Right lobe of liver (tissue), 4 donors: Measurements from ENCODE around the gene CCDC190.

Source experiments
- CTCF ChIP-seq, 4 donors: fragments of 200-600 bp in 3 of 4; fragments of 450-650 bp in 1 of 4; IDR thresholded peaks; one replicate each; pipeline versions ENCODE4 v1.5.1 to v1.8.0; 2016 to 2022; ENCODE audit warnings: antibody characterized with exemption in 4 of 4, mild to moderate bottlenecking in 2 of 4
- POLR2A ChIP-seq: fragments of 450-650 bp; IDR thresholded peaks from one replicate; pipeline ENCODE4 v1.6.1; 2017; ENCODE audit warnings: antibody characterized with exemption, mild to moderate bottlenecking
- donor health status: DM: no; HTN: no; CAD: no.
- donor health status: DM: no; HTN: no; CAD: no.
- donor health status: DM: no; HTN: yes; CAD: no.

- TF ChIP-seq CTCF (IDR thresholded peaks at IDR 0.05) (peak; percentile 65 to 85 (median 84)), POLR2A (no peak)
These were observed 6.6 kb downstream of the CCDC190 start for GRCh38 chr1:162854245-162854882.
